Astrocyte (in vitro differentiated cells and primary cell): ENCODE data around the gene CACNA1B. TPM values are rescaled to one million over a fixed set of nuclear protein-coding genes. Genes with fewer than 3 reads are reported as not detected.

Source experiments
- DNase-seq: peaks from one replicate; pipeline ENCODE4 v3.0.0-alpha.2; 2010; ENCODE audit warnings: low read depth
- FAIRE-seq: peaks from 2 replicates; lab custom pipeline; 2011; peaks lifted over from hg19 to GRCh38; lab: Jason Lieb, UNC
- H2AFZ ChIP-seq: 2 replicates; pipeline ENCODE4 v1.6.0; 2012; ENCODE audit warnings: low read depth, low read length, inconsistent platforms
- H3K27ac ChIP-seq: 2 replicates; pipeline ENCODE4 v1.5.1; 2011; ENCODE audit warnings: low read depth, low read length, inconsistent platforms
- H3K27me3 ChIP-seq: 2 replicates; pipeline ENCODE4 v1.6.0; 2011; ENCODE audit warnings: low read length, inconsistent platforms; ENCODE audit not compliant: insufficient read depth
- H3K36me3 ChIP-seq: 2 replicates; pipeline ENCODE4 v1.5.1; 2011; ENCODE audit warnings: low read length, inconsistent platforms; ENCODE audit not compliant: insufficient read depth
- H3K4me1 ChIP-seq: 2 replicates; pipeline ENCODE4 v1.5.1; 2011; ENCODE audit warnings: low read length, inconsistent platforms; ENCODE audit not compliant: insufficient read depth
- H3K4me2 ChIP-seq: 2 replicates; pipeline ENCODE4 v1.6.0; 2012; ENCODE audit warnings: low read length, inconsistent platforms
- H3K4me3 ChIP-seq: 2 replicates; pipeline ENCODE4 v1.5.1; 2011; ENCODE audit warnings: low read depth, mild to moderate bottlenecking, low read length, inconsistent platforms; ENCODE audit not compliant: insufficient read depth
- H3K79me2 ChIP-seq: 2 replicates; pipeline ENCODE4 v1.6.0; 2012; ENCODE audit warnings: mild to moderate bottlenecking, low read length, inconsistent platforms; ENCODE audit not compliant: insufficient read depth
- H3K9ac ChIP-seq: 2 replicates; pipeline ENCODE4 v1.6.0; 2012; ENCODE audit warnings: mild to moderate bottlenecking, low read length, inconsistent platforms
- H3K9me3 ChIP-seq: 2 replicates; pipeline ENCODE4 v1.5.1; 2012; ENCODE audit warnings: low read depth, mild to moderate bottlenecking, low read length, inconsistent platforms; ENCODE audit not compliant: insufficient read depth
- H4K20me1 ChIP-seq: 2 replicates; pipeline ENCODE4 v1.6.0; 2012; ENCODE audit warnings: low read length, inconsistent platforms; ENCODE audit not compliant: insufficient read depth
- H3K27ac Mint-ChIP-seq: one replicate; pipeline ENCODE4 v1.8.0; 2021; ENCODE audit warnings: mild to moderate bottlenecking, mixed read lengths; ENCODE audit not compliant: unreplicated experiment
- H3K27me3 Mint-ChIP-seq: one replicate; pipeline ENCODE4 v1.8.0; 2021; ENCODE audit warnings: low read depth, mixed read lengths; ENCODE audit not compliant: unreplicated experiment
- H3K36me3 Mint-ChIP-seq: one replicate; pipeline ENCODE4 v1.8.0; 2021; ENCODE audit warnings: low read depth, mixed read lengths; ENCODE audit not compliant: unreplicated experiment
- H3K4me1 Mint-ChIP-seq: one replicate; pipeline ENCODE4 v1.8.0; 2021; ENCODE audit warnings: low read depth, mixed read lengths; ENCODE audit not compliant: unreplicated experiment
- H3K4me3 Mint-ChIP-seq: one replicate; pipeline ENCODE4 v1.8.0; 2021; ENCODE audit warnings: mild to moderate bottlenecking, moderate library complexity, mixed read lengths; ENCODE audit not compliant: unreplicated experiment
- H3K9me3 Mint-ChIP-seq: one replicate; pipeline ENCODE4 v1.8.0; 2021; ENCODE audit warnings: mild to moderate bottlenecking, mixed read lengths; ENCODE audit not compliant: unreplicated experiment
- CTCF ChIP-seq: IDR thresholded peaks from 2 replicates; pipeline ENCODE4 v1.5.1; 2011; ENCODE audit warnings: low read depth, mild to moderate bottlenecking, inconsistent platforms, low read length, moderate library complexity; ENCODE audit not compliant: insufficient read depth
- EZH2 ChIP-seq: IDR thresholded peaks from 2 replicates; pipeline ENCODE4 v1.6.1; 2012; ENCODE audit warnings: mild to moderate bottlenecking, low read length, inconsistent platforms; ENCODE audit not compliant: insufficient read depth
- total RNA-seq: library from RNA; stranded (reverse); gene quantifications from 2 replicates; pipeline ENCODE4 v1.2.1, GENCODE V29; 2021

Gene CACNA1B
- total RNA-seq, 1 donor from 2014 or later: 3.1 TPM

GRCh38 chr9:137970098-137970497 lies 92.5 kb downstream of the CACNA1B start:
- Mint-ChIP-seq H3K4me3 (no peak overlapping the region), H3K27me3 (peaks cover 18% of the 10 kb centered on the region), H3K9me3 (no peaks in the 10 kb centered on the region), H3K36me3 (peaks cover 12% of the 10 kb centered on the region), H3K4me1 (no peaks in the 10 kb centered on the region), H3K27ac (no peak overlapping the region)
- DNase-seq (no peak), FAIRE-seq (no peak)
- Histone ChIP-seq H3K36me3 (no peaks in the 10 kb centered on the region), H3K4me3 (no peak overlapping the region), H3K9ac (no peak overlapping the region), H4K20me1 (no peaks in the 10 kb centered on the region), H3K4me1 (no peaks in the 10 kb centered on the region), H3K9me3 (peaks cover 4% of the 10 kb centered on the region), H3K79me2 (no peaks in the 10 kb centered on the region), H3K4me2 (no peak overlapping the region), H3K27me3 (no peaks in the 10 kb centered on the region), H2AFZ (no peak overlapping the region), H3K27ac (no peak overlapping the region)
- no peak for TF ChIP-seq CTCF
- no peak for TF ChIP-seq EZH2

- Histone ChIP-seq H3K27ac (no peak overlapping the region), H4K20me1 (no peaks in the 10 kb centered on the region), H3K9me3 (peaks cover 4% of the 10 kb centered on the region), H3K4me3 (no peak overlapping the region), H3K79me2 (no peaks in the 10 kb centered on the region), H3K27me3 (no peaks in the 10 kb centered on the region), H2AFZ (no peak overlapping the region), H3K9ac (no peak overlapping the region), H3K4me1 (no peaks in the 10 kb centered on the region), H3K4me2 (no peak overlapping the region), H3K36me3 (no peaks in the 10 kb centered on the region)
- Mint-ChIP-seq H3K9me3 (no peaks in the 10 kb centered on the region), H3K4me3 (no peak overlapping the region), H3K36me3 (peaks cover 13% of the 10 kb centered on the region), H3K27ac (no peak overlapping the region), H3K4me1 (no peaks in the 10 kb centered on the region), H3K27me3 (peaks cover 18% of the 10 kb centered on the region)
- TF ChIP-seq CTCF: no peak
- TF ChIP-seq EZH2: no peak
- DNase-seq (no peak), FAIRE-seq (no peak)
Measured at GRCh38 chr9:137970686-137971476, 93.3 kb downstream of the CACNA1B start.

- Histone ChIP-seq H3K4me2 (no peak overlapping the region), H3K27ac (no peak overlapping the region), H3K36me3 (no peaks in the 10 kb centered on the region), H3K79me2 (no peaks in the 10 kb centered on the region), H3K4me3 (no peak overlapping the region), H4K20me1 (no peaks in the 10 kb centered on the region), H3K4me1 (no peaks in the 10 kb centered on the region), H3K27me3 (no peaks in the 10 kb centered on the region), H3K9ac (no peak overlapping the region), H3K9me3 (peaks cover 4% of the 10 kb centered on the region), H2AFZ (no peak overlapping the region)
- Mint-ChIP-seq H3K36me3 (peaks cover 14% of the 10 kb centered on the region), H3K9me3 (no peaks in the 10 kb centered on the region), H3K4me1 (no peaks in the 10 kb centered on the region), H3K27ac (no peak overlapping the region), H3K27me3 (peaks cover 18% of the 10 kb centered on the region), H3K4me3 (no peak overlapping the region)
- TF ChIP-seq CTCF: no peak
- TF ChIP-seq EZH2: no peak
- FAIRE-seq (no peak), DNase-seq (no peak)
Measured at GRCh38 chr9:137971477-137972138, 94.0 kb downstream of the CACNA1B start.
